ENCODE data around the gene DPCD.

The DPCD gene

DNA sequence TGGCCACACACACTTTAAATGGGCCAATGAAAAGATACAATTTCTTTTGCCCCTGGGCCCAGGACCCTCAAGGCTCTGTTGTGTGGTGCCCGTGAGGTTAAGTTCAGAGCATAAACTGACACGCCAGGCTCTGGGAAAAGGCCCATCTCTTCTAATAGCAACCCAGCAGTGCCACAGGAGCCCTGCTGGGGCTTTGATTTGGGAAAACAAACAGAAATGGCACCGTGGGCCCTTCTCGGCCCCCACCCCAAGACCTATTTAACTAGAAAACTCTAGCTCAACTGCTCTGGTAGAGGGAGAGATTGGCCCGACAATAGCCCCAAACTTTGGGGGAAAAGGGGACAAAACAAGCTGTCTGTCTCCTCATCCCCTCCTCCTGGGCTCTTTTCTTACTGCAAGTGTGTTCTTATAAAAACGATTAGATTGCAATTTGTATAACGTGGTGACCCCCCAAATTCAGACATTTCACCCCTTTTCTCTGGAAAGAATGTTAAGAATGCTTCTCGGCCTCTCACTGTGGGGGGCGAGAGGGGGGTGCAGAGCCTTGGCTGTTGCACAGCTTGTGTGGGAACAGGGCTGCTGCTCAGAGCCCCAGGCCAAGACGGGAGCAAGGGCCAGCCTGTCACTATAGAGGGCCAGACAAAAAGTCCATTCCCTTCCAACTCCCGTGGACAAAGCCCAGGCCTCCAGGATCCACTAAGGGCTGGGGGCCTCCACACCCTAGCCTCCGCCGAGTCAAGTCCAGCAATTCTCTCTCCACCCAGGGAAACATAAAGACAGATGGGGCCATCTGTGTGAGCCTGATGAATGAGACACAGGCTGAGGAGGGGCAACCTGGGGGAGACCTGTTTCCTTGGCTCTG is 26.8 kb downstream of the DPCD start:
- Histone ChIP-seq H3K4me1 (peaks cover 0 to 4% (median 0%) of the 10 kb centered on the region in 4 donors), H3K4me3 (no peak overlapping the region), H3K9me3 (no peaks in the 10 kb centered on the region), H3K27me3 (no peaks in the 10 kb centered on the region), H3K36me3 (peaks cover 20 to 82% (median 23%) of the 10 kb centered on the region in 3 donors), H3K27ac (no peak overlapping the region)
- TF ChIP-seq, protein P1, sequence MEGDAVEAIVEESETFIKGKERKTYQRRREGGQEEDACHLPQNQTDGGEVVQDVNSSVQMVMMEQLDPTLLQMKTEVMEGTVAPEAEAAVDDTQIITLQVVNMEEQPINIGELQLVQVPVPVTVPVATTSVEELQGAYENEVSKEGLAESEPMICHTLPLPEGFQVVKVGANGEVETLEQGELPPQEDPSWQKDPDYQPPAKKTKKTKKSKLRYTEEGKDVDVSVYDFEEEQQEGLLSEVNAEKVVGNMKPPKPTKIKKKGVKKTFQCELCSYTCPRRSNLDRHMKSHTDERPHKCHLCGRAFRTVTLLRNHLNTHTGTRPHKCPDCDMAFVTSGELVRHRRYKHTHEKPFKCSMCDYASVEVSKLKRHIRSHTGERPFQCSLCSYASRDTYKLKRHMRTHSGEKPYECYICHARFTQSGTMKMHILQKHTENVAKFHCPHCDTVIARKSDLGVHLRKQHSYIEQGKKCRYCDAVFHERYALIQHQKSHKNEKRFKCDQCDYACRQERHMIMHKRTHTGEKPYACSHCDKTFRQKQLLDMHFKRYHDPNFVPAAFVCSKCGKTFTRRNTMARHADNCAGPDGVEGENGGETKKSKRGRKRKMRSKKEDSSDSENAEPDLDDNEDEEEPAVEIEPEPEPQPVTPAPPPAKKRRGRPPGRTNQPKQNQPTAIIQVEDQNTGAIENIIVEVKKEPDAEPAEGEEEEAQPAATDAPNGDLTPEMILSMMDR (IDR thresholded peaks at IDR 0.05) = no peak
- no peak for DNase-seq
- intact Hi-C loops (cut with DNase I; ENCODE audit: low total_unique reads) = no loop called here

DNA sequence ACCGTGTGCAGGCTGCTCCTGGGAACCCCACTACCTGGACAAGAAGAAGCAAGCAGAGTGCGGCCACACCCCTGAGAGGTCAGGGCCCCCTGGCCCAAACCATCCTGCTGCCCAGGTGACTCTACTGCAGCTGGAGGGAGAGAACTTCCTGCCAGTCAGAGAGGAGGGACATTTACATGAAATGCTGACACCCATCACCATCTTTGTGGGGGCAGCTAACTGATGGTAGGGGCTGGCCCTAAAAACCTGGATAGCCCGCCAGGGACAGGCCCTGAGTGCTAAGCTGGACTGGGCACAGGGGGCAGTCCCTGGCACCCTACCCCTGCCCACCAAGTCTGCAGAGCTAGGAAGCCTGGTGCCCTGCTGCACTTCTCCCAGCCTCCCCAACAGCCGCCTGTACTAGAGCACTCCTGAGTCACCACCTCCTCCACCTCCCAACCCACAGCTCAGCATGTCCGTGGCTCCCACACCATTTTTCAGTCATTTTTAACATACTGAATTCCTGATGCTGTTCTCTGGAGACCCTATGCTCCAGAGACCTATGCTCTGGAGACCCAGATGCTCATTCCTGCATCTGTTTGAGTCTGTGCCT is 27.5 kb downstream of the DPCD start:
- Histone ChIP-seq H3K4me3 (no peak overlapping the region), H3K36me3 (peaks cover 16 to 79% (median 16%) of the 10 kb centered on the region in 3 donors), H3K4me1 (peaks cover 0 to 4% (median 0%) of the 10 kb centered on the region in 4 donors), H3K9me3 (no peaks in the 10 kb centered on the region), H3K27ac (no peak overlapping the region), H3K27me3 (no peaks in the 10 kb centered on the region)
- TF ChIP-seq, protein P1 (IDR thresholded peaks at IDR 0.05) = no peak
- intact Hi-C loops (cut with DNase I; ENCODE audit: low total_unique reads) = no loop called here
- no peak for DNase-seq

DNA sequence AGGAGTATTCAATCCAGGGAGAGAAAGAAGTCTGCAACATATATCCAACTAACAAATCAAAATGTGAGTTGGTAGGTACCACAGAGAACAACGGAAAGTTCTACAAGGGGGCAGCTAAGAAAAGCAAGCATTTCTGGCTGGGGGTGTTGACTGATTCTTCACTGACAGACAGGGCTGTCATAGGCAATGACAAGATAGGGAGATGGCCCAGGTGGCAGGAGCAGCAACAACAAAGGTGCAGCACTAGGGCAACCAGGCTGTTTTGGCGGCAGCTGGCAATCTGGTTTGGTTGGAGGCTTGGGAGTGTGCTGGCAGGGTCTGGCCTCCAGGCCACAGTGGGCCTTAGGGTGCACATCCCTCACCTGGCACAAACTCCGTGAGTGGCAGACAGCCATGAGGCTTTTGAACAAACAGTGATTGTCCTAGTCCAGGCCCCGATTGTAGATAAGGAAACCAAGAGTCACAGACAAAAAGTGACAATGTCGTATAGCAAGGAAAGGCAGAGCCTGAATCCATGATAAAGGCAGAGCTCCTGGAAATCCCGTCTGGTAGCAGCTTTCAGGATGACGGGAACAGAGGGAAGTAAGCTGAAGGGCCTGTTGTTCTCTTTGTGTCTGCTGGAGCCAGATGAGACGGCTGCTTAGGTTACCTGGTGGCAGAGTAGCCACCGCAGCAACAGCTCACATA is 28.4 kb downstream of the DPCD start:
- intact Hi-C loops (cut with DNase I; ENCODE audit: low total_unique reads) = no loop called here
- TF ChIP-seq, protein P1 (IDR thresholded peaks at IDR 0.05) = no peak
- H3K27ac ChIP-seq = no peak overlapping the region

DNA sequence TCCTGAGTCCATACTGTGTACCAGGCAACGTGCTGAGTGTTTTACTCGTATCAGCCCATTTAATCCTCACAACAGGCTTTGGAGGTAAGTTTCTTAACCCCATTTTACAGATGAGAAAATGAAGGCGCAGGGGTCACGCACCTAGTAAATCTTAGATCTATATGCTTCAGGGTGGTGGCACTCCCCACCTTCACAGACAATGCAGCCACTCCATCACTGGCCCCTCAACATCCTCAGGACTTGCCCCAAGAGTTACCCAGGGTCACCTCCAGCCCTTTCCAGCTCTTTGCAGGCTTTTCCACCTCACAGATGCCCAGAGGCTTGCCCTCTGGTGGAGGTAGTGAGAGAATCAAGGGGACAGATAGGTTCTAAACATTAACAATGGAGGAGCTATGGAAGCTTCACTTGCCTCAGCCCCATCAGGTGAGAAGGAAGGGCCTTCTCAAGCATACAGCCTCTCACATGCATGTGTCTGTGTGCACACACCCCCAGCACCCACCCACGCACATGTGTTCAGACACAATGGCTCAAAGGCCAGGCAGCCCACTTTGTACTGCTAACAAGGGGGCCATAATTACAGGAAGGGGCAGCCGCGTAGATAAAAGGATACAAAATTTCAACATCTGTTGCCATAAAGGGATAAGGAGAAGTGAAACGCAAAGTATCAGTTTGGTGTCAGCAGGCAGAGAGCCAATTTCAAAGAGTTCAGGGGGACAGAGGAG is 29.1 kb downstream of the DPCD start:
- Histone ChIP-seq H3K36me3 (peaks cover 0 to 76% (median 8%) of the 10 kb centered on the region in 3 donors), H3K4me3 (no peak overlapping the region), H3K27me3 (no peaks in the 10 kb centered on the region), H3K27ac (no peak overlapping the region), H3K4me1 (peaks cover 0 to 4% (median 0%) of the 10 kb centered on the region in 4 donors), H3K9me3 (no peaks in the 10 kb centered on the region)
- no peak for DNase-seq
- TF ChIP-seq, protein P1 (IDR thresholded peaks at IDR 0.05) = no peak
- intact Hi-C loops (cut with DNase I; ENCODE audit: low total_unique reads) = no loop called here

More for the DNA sequence above, 28.4 kb downstream of the DPCD start:
- H3K4me1 ChIP-seq = peaks cover 0 to 4% (median 0%) of the 10 kb centered on the region in 4 donors
- H3K27me3 ChIP-seq = no peaks in the 10 kb centered on the region
- no peak overlapping the region for H3K4me3 ChIP-seq
- DNase-seq = no peak
- no peaks in the 10 kb centered on the region for H3K9me3 ChIP-seq
- peaks cover 6 to 76% (median 8%) of the 10 kb centered on the region in 3 donors for H3K36me3 ChIP-seq
